ENCODE data around the gene OAS2. TPM values are rescaled to one million over a fixed set of nuclear protein-coding genes. Genes with fewer than 3 reads are reported as not detected.

The OAS2 gene
- total and polyA plus RNA-seq, 2 of the 8 experiments (the other 6 are each of a cell fraction or from before 2014, with no cell fraction given): 0.06 TPM; not detected in 1

GRCh38 chr12:112929715-112930114 is 48.6 kb upstream of the OAS2 start:
- POLR2A ChIA-PET (ENCODE audit: partially characterized antibody): no interaction called here
- TF ChIP-seq POLR2A (IDR thresholded peaks at IDR 0.05; ENCODE audit: control extremely low read depth in 1 of 2, low read depth in 2 of 2, low read length in 2 of 2) (no peak), SRF (IDR thresholded peaks at IDR 0.05; ENCODE audit: low read depth, low read length) (no peak), BACH1 (IDR thresholded peaks at IDR 0.05; ENCODE audit: low read length) (no peak), USF2 (IDR thresholded peaks at IDR 0.05; ENCODE audit: low read length) (no peak), POLR2AphosphoS5 (IDR thresholded peaks at IDR 0.05; ENCODE audit: low read depth, low read length) (no peak), CREB1 (IDR thresholded peaks at IDR 0.05) (no peak), TAF1 (IDR thresholded peaks at IDR 0.05; ENCODE audit: low read depth, low read length) (no peak), KDM1A (IDR thresholded peaks at IDR 0.05; ENCODE audit: borderline replicate concordance, low read length) (no peak), TAF7 (optimal IDR thresholded peaks at IDR 0.05; ENCODE audit: borderline replicate concordance, low read depth, low read length) (no peak), JUND (IDR thresholded peaks at IDR 0.05; ENCODE audit: low read length) (no peak), FOSL1 (IDR thresholded peaks at IDR 0.05; ENCODE audit: insufficient read depth, low read depth, low read length) (no peak), EP300 (IDR thresholded peaks at IDR 0.05; ENCODE audit: borderline replicate concordance in 1 of 2, low read depth in 2 of 2, low read length in 2 of 2) (no peak), RBBP5 (IDR thresholded peaks at IDR 0.05; ENCODE audit: borderline replicate concordance, low read depth, low read length) (no peak)

More at GRCh38 chr12:112929715-112930114, 48.6 kb upstream of the OAS2 start:
- Histone ChIP-seq H3K4me3 (ENCODE audit: extremely low read depth in 1 of 4, insufficient read depth in 2 of 4, low read depth in 3 of 4, low read length in 4 of 4) (no peak overlapping the region), H3K79me2 (ENCODE audit: control insufficient read depth in 1 of 2, insufficient read depth in 2 of 2, low read length in 2 of 2) (no peaks in the 10 kb centered on the region), H4K5ac (ENCODE audit: insufficient read length, low read depth, low read length) (no peak overlapping the region), H3K4me1 (replicated peaks in 1 of 4; ENCODE audit: control insufficient read depth in 3 of 4, insufficient read depth in 4 of 4, low read length in 3 of 4) (peaks cover 0 to 5% (median 0%) of the 10 kb centered on the region in 4 experiments; a peak in 2 of 7 replicates), H3K9ac (replicated peaks in 1 of 4; ENCODE audit: extremely low read depth in 1 of 4, low read depth in 3 of 4, low read length in 3 of 4) (no peak overlapping the region), H2AK5ac (ENCODE audit: low read depth, low read length) (no peak overlapping the region), H3K4ac (replicated peaks; ENCODE audit: insufficient read length, low read depth, low read length) (no peak overlapping the region), H4K8ac (ENCODE audit: extremely low read depth, insufficient read depth, low read length) (no peak overlapping the region), H3K4me2 (ENCODE audit: insufficient read depth in 1 of 2, low read depth in 2 of 2, low read length in 2 of 2) (no peak overlapping the region), H3K9me3 (ENCODE audit: insufficient read depth in 2 of 2, low read depth in 1 of 2, low read length in 1 of 2) (peaks cover 0 to 12% of the 10 kb centered on the region in 2 experiments; a peak in 2 of 4 replicates), H3K18ac (ENCODE audit: extremely low read depth, low read length) (no peak overlapping the region), H2AFZ (ENCODE audit: low read length) (no peak overlapping the region), H3K23ac (ENCODE audit: insufficient read length) (no peak overlapping the region), H3K23me2 (ENCODE audit: low read depth, low read length) (no peaks in the 10 kb centered on the region), H3K14ac (ENCODE audit: insufficient read length) (no peak overlapping the region), H3K56ac (replicated peaks; ENCODE audit: insufficient read length, low read depth, low read length) (no peak overlapping the region), H3K79me1 (ENCODE audit: low read depth, low read length) (no peaks in the 10 kb centered on the region), H2BK120ac (replicated peaks; ENCODE audit: low read depth, low read length) (no peak overlapping the region), H4K91ac (replicated peaks; ENCODE audit: insufficient read length, low read length) (no peak overlapping the region), H3K27me3 (replicated peaks in 1 of 4; ENCODE audit: control insufficient read depth in 3 of 4, extremely low read depth in 1 of 4, insufficient read depth in 3 of 4, low read length in 3 of 4) (no peaks in the 10 kb centered on the region), H2BK15ac (ENCODE audit: low read length) (no peak overlapping the region), H2BK12ac (ENCODE audit: low read depth, low read length) (no peak overlapping the region), H3K36me3 (ENCODE audit: control insufficient read depth in 2 of 4, insufficient read depth in 4 of 4, low read length in 3 of 4) (no peaks in the 10 kb centered on the region), H2BK5ac (ENCODE audit: low read depth, low read length) (no peak overlapping the region), H2BK20ac (ENCODE audit: low read length) (no peak overlapping the region), H4K20me1 (replicated peaks in 1 of 2; ENCODE audit: control insufficient read depth in 1 of 2, insufficient read depth in 2 of 2, low read length in 2 of 2) (no peaks in the 10 kb centered on the region), H3K27ac (ENCODE audit: low read depth, low read length) (no peak overlapping the region)
- CTCF ChIA-PET (ENCODE audit: partially characterized antibody): interaction anchor here (0.9 to 1.8 kb wide), 6 partner anchors 8 to 78 kb away, joined by 3 to 7 read pairs (median 3); partner anchors contain the start of gene OAS3
- no peak for FAIRE-seq
- WGBS, 2 experiments (ENCODE audit: extremely low coverage in 1 of 2, insufficient coverage in 1 of 2, insufficient read length in 1 of 2, insufficient replicate concordance in 2 of 2, low coverage in 1 of 2, low lambda C conversion rate in 2 of 2, missing lambda C conversion rate in 1 of 2): 95% methylated on average over 3 of the region's 3 CpGs; no CpG with 5 or more reads in 1 of the 2 experiments
- no peak for DNase-seq (ENCODE audit: low read depth in 1 of 2, low spot score in 2 of 2)
